GM12873 (cell line): Measurements from ENCODE around the gene APOC4.
A peak's percentile ranks its signal among the peaks of the same experiment; 100 is the strongest.

Experiments used
- CTCF ChIP-seq: IDR thresholded peaks from 2 replicates; pipeline ENCODE4 v1.5.1; 2012; ENCODE audit warnings: low read depth, mild to moderate bottlenecking, moderate library complexity, low read length, control low read depth; ENCODE audit not compliant: insufficient read depth; ENCODE audit errors: missing control alignments

The APOC4 gene

GRCh38 chr19:44903216-44903601 lies 38.8 kb upstream of the APOC4 start:
- no peak for TF ChIP-seq CTCF

GRCh38 chr19:44903602-44904425 lies 38.2 kb upstream of the APOC4 start:
- peak; percentile 96 for TF ChIP-seq CTCF

GRCh38 chr19:44904426-44904994 lies 37.5 kb upstream of the APOC4 start:
- peak; percentile 45 for TF ChIP-seq CTCF

- TF ChIP-seq CTCF: no peak
Observed at GRCh38 chr19:44905437-44906160, 36.4 kb upstream of the APOC4 start, which contains the start of gene APOE. Gene APOE (plus strand): TSS chr19:44905796. CDS start chr19:44906625, 829 bp downstream.

GRCh38 chr19:44907613-44908012 lies 34.4 kb upstream of the APOC4 start:
- no peak for TF ChIP-seq CTCF

- TF ChIP-seq CTCF: no peak
Observed at GRCh38 chr19:44908074-44908835, 33.8 kb upstream of the APOC4 start.
